CD14-positive monocyte (primary cell): ENCODE data around the gene KIAA0232. TPM values are rescaled to one million over a fixed set of nuclear protein-coding genes. Genes with fewer than 3 reads are reported as not detected.

Source experiments
- DNase-seq, 3 donors: peaks; one replicate each; pipeline ENCODE4 v3.0.0-alpha.2; 2011 to 2022
- H2AFZ ChIP-seq: 2 replicates; pipeline ENCODE4 v1.6.0; 2012; ENCODE audit warnings: mild to moderate bottlenecking, low read depth, low read length, inconsistent platforms; ENCODE audit not compliant: insufficient read depth, poor library complexity, severe bottlenecking
- H3K27ac ChIP-seq, 2 donors: 1 replicate in 1 of 2; 2 replicates in 1 of 2; pipeline ENCODE4 v1.5.1; 2012 to 2013; ENCODE audit warnings: low read length in 2 of 2, control low read depth in 1 of 2, inconsistent platforms in 1 of 2, low read depth in 1 of 2, mild to moderate bottlenecking in 1 of 2
- H3K27me3 ChIP-seq, 2 donors: one replicate each; pipeline versions ENCODE4 v1.6.0 to v1.6.1; 2011 to 2013; ENCODE audit warnings: low read length in 2 of 2; ENCODE audit not compliant: control insufficient read depth in 2 of 2, insufficient read depth in 2 of 2
- H3K36me3 ChIP-seq, 2 donors: replicated peaks in 1 of 2; 1 replicate in 1 of 2; 2 replicates in 1 of 2; pipeline versions ENCODE4 v1.5.1 to v1.6.1; 2012 to 2013; ENCODE audit warnings: low read length in 2 of 2, control low read depth in 1 of 2, inconsistent platforms in 1 of 2, mild to moderate bottlenecking in 1 of 2; ENCODE audit not compliant: insufficient read depth in 2 of 2, control insufficient read depth in 1 of 2
- H3K4me1 ChIP-seq, 2 donors: 1 replicate in 1 of 2; 2 replicates in 1 of 2; pipeline versions ENCODE4 v1.5.1 to v1.6.1; 2012 to 2013; ENCODE audit warnings: low read length in 2 of 2, control low read depth in 1 of 2, inconsistent platforms in 1 of 2, mild to moderate bottlenecking in 1 of 2, moderate library complexity in 1 of 2; ENCODE audit not compliant: insufficient read depth in 2 of 2, control insufficient read depth in 1 of 2
- H3K4me2 ChIP-seq: replicated peaks from 2 replicates; pipeline ENCODE3; 2012; ENCODE audit warnings: low read length, moderate library complexity, mild to moderate bottlenecking; ENCODE audit not compliant: poor library complexity, severe bottlenecking; ENCODE audit errors: extremely low read depth
- H3K4me3 ChIP-seq, 3 experiments: fragments of 200-600 bp in 1 of 3; sonication (generic) in 1 of 3; replicated peaks in 1 of 3; 1 replicate in 2 of 3; 2 replicates in 1 of 3; pipeline ENCODE4 v1.5.1; 2011 to 2013; ENCODE audit warnings: low read length in 3 of 3, mild to moderate bottlenecking in 3 of 3, control low read depth in 2 of 3, low read depth in 2 of 3, inconsistent platforms in 1 of 3, moderate library complexity in 1 of 3
- H3K79me2 ChIP-seq: 2 replicates; pipeline ENCODE4 v1.6.0; 2012; ENCODE audit warnings: mild to moderate bottlenecking, control low read depth, inconsistent platforms, low read length, moderate library complexity; ENCODE audit not compliant: insufficient read depth
- H3K9ac ChIP-seq: 2 replicates; pipeline ENCODE4 v1.6.0; 2017; ENCODE audit warnings: low read length, mild to moderate bottlenecking; ENCODE audit not compliant: insufficient read depth, poor library complexity, severe bottlenecking
- H3K9me3 ChIP-seq, 2 donors: replicated peaks in 1 of 2; 1 replicate in 1 of 2; 2 replicates in 1 of 2; pipeline versions ENCODE4 v1.5.1 to v1.6.1; 2012 to 2013; ENCODE audit warnings: low read length in 2 of 2, control low read depth in 1 of 2; ENCODE audit not compliant: control insufficient read depth in 1 of 2, insufficient read depth in 1 of 2
- H4K20me1 ChIP-seq: 2 replicates; pipeline ENCODE4 v1.6.0; 2012; ENCODE audit warnings: mild to moderate bottlenecking, low read length, control low read depth, moderate library complexity; ENCODE audit not compliant: insufficient read depth
- H3K27ac Mint-ChIP-seq, 7 donors: one replicate each; pipeline ENCODE4 v1.8.0; 2020; ENCODE audit warnings: mild to moderate bottlenecking in 7 of 7, mixed read lengths in 7 of 7, moderate library complexity in 6 of 7, inconsistent platforms in 2 of 7
- H3K27me3 Mint-ChIP-seq, 3 donors: one replicate each; pipeline ENCODE4 v1.8.0; 2021 to 2022; ENCODE audit warnings: low read depth in 3 of 3, mild to moderate bottlenecking in 3 of 3, mixed read lengths in 3 of 3, moderate library complexity in 3 of 3, inconsistent platforms in 1 of 3
- H3K36me3 Mint-ChIP-seq, 2 donors: one replicate each; pipeline ENCODE4 v1.8.0; 2020; ENCODE audit warnings: mixed read lengths in 2 of 2, inconsistent platforms in 1 of 2, mild to moderate bottlenecking in 1 of 2
- H3K4me1 Mint-ChIP-seq: one replicate; pipeline ENCODE4 v1.8.0; 2020; ENCODE audit warnings: mild to moderate bottlenecking, mixed read lengths
- H3K4me3 Mint-ChIP-seq, 2 donors: one replicate each; pipeline ENCODE4 v1.8.0; 2020; ENCODE audit warnings: mild to moderate bottlenecking in 2 of 2, mixed read lengths in 2 of 2, moderate library complexity in 1 of 2
- H3K9me3 Mint-ChIP-seq, 7 donors: one replicate each; pipeline ENCODE4 v1.8.0; 2020 to 2022; ENCODE audit warnings: mixed read lengths in 7 of 7, mild to moderate bottlenecking in 6 of 7, moderate library complexity in 6 of 7, inconsistent platforms in 2 of 7
- WGBS: methylation state at CpG from one replicate; pipeline ENCODE4 v1.1.5; 2013; ENCODE audit warnings: missing lambda C conversion rate; ENCODE audit not compliant: insufficient coverage; 5-methylcytosine and 5-hydroxymethylcytosine counted together
- intact Hi-C, 2 donors: fragments of 100-400 bp; cut with micrococcal nuclease; formaldehyde crosslinking; loops; one replicate each; pipeline versions ENCODE4 v1.15.0 to v1.15.1; 2023
- polyA plus RNA-seq, 3 donors: library from polyadenylated mRNA; depleted of rRNA in 1 of 3; unstranded in 2 of 3; stranded (reverse) in 1 of 3; fragments of 300-500 nt in 2 of 3; fragments of >200 nt in 1 of 3; fragmentation: Illumina TruSeq in 2 of 3; gene quantifications; 1 replicate in 2 of 3; 2 replicates in 1 of 3; pipeline ENCODE4 v1.2.3, GENCODE V29; 2012 to 2021
- TF ChIP-seq, protein P1 (sequence below): fragments of 200-600 bp; IDR thresholded peaks from one replicate; pipeline ENCODE4 v1.8.0; 2022; ENCODE audit warnings: antibody characterized with exemption, mild to moderate bottlenecking

The KIAA0232 gene
- polyA plus RNA-seq, 3 donors: 12.3 to 27.3 (median 20.6) TPM

DNA sequence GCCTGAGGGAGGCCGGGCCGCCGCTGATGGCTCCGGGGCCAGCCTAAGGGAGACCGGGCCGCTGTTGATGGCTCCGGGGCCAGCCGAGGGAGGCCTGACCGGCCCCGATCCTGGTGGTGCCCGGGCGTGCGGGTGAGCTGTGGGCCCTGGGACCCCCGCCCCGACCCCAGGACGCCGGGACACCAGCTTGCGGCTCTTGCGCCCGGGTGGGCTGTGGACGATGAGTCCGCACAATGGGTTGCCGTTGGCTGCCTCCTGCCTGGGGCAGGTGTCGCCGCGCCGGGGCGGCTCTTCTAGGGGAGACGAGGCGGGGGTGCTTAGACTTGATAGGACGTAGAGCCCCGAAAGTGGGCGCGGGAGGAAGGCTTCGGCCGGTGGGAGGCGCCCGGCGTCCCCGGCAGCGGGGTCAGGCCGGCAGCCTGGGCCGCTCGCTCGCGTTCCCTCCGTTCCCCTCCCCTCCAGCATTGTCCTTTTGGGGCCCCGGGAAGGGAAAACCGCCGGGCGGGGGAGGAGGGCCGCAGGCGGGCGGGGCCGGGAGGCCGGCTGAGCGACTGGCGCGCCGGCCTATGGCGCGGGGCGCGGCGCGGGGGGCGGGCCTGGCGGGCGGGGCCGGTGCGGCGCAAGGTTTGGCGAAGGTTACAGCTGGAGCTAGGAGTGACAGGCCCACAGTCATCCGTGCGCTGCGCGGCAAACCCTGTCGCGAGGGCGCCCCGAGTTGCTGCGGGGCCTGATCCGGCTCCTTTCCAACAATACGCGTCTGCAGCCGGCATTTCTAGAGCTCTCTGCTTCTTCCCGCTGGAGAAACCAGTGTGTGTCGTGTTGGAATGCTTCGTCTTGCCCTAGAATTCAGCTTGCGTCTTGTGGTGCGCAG lies 819 bp downstream of the KIAA0232 start:
- Histone ChIP-seq H4K20me1 (peaks cover 48% of the 10 kb centered on the region), H3K36me3 (peaks cover 4 to 17% of the 10 kb centered on the region in 2 donors), H3K79me2 (peaks cover 55% of the 10 kb centered on the region), H3K27me3 (no peaks in the 10 kb centered on the region), H3K4me1 (peaks cover 30 to 46% of the 10 kb centered on the region in 2 donors), H3K9me3 (no peaks in the 10 kb centered on the region), H3K9ac (peak overlapping the region; percentile 96), H3K4me2 (peak overlapping the region; percentile 82), H3K4me3 (peak overlapping the region; percentile 75 to 98 (median 81)), H2AFZ (peak overlapping the region; percentile 71), H3K27ac (peak overlapping the region; percentile 88 to 92)
- Mint-ChIP-seq H3K27me3 (peaks cover 0 to 4% (median 2%) of the 10 kb centered on the region in 3 donors), H3K27ac (peak overlapping the region; percentile 76 to 92 (median 91)), H3K36me3 (peaks cover 19 to 31% of the 10 kb centered on the region in 2 donors), H3K4me1 (peaks cover 58% of the 10 kb centered on the region), H3K9me3 (no peaks in the 10 kb centered on the region), H3K4me3 (peak overlapping the region; percentile 84 to 88)
- under 1% methylated on average over 84 of the region's 91 CpGs for WGBS
- DNase-seq: peak; percentile 75 to 81 (median 79)
- intact Hi-C loops: loop anchor here (5.0 to 10.0 kb wide), 4 partner anchors 34 to 281 kb away; partner anchors contain the start of genes BLOC1S4 (in 1 of the 2) and GRPEL1 (in 1 of the 2)
- TF ChIP-seq, protein P1, sequence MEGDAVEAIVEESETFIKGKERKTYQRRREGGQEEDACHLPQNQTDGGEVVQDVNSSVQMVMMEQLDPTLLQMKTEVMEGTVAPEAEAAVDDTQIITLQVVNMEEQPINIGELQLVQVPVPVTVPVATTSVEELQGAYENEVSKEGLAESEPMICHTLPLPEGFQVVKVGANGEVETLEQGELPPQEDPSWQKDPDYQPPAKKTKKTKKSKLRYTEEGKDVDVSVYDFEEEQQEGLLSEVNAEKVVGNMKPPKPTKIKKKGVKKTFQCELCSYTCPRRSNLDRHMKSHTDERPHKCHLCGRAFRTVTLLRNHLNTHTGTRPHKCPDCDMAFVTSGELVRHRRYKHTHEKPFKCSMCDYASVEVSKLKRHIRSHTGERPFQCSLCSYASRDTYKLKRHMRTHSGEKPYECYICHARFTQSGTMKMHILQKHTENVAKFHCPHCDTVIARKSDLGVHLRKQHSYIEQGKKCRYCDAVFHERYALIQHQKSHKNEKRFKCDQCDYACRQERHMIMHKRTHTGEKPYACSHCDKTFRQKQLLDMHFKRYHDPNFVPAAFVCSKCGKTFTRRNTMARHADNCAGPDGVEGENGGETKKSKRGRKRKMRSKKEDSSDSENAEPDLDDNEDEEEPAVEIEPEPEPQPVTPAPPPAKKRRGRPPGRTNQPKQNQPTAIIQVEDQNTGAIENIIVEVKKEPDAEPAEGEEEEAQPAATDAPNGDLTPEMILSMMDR: no peak

DNA sequence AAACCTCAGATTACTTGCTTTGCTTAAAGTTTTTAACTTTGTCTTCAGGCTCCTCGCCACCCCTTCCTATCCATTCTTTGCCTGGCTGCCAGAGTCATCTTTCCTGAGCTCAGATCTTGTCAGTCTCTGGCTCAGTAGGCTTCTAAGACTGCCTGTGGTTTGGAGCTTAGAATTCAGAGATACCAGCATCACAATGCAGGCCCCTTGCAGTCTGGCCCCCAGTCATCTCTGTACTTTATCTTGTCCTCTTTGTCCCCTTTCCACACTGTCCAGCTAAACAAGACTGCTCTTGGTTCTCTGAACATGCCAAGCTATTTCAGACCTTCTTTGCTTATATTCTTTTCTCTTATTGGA lies 3.0 kb downstream of the KIAA0232 start:
- no peaks in the 10 kb centered on the region for H3K9me3 ChIP-seq
- Mint-ChIP-seq H3K36me3 (peaks cover 22 to 43% of the 10 kb centered on the region in 2 donors), H3K27me3 (peaks cover 0 to 2% (median 0%) of the 10 kb centered on the region in 3 donors), H3K4me1 (peaks cover 46% of the 10 kb centered on the region), H3K9me3 (no peaks in the 10 kb centered on the region), H3K27ac (peak overlapping the region in 5 of 7 donors; percentile 6 to 73 (median 26)), H3K4me3 (no peak overlapping the region)
- no peaks in the 10 kb centered on the region for H3K27me3 ChIP-seq
- TF ChIP-seq, protein P1: no peak
- peaks cover 4 to 20% of the 10 kb centered on the region in 2 donors for H3K36me3 ChIP-seq
- H3K4me1 ChIP-seq: peaks cover 23 to 37% of the 10 kb centered on the region in 2 donors
- no peak overlapping the region for H3K9ac ChIP-seq
- H2AFZ ChIP-seq: no peak overlapping the region
- H3K79me2 ChIP-seq: peaks cover 77% of the 10 kb centered on the region
- no peak overlapping the region for H3K4me2 ChIP-seq
- H4K20me1 ChIP-seq: peaks cover 70% of the 10 kb centered on the region
- no peak for DNase-seq
- no peak overlapping the region for H3K4me3 ChIP-seq
- H3K27ac ChIP-seq: no peak overlapping the region
- 100% methylated on average over 1 of the region's 1 CpG for WGBS
- intact Hi-C loops: loop anchor here in 1 of 2 donors (10.0 kb wide), 1 partner anchor 279 kb away; the partner anchor contains the start of gene GRPEL1
